HL-60 (cell line): ENCODE data around the gene TUBB.

Experiments
- DNase-seq, 2 experiments: peaks; one replicate each; pipeline ENCODE4 v3.0.0-alpha.2; 2010 to 2020; ENCODE audit warnings: low read depth in 1 of 2, low spot score in 1 of 2
- H3K27ac ChIP-seq: fragments of 250-450 bp; sonication (Bioruptor Pico); replicated peaks from 2 replicates; pipeline ENCODE4 v1.5.1; 2020; ENCODE audit warnings: mild to moderate bottlenecking, moderate library complexity
- H3K27me3 ChIP-seq: fragments of 250-450 bp; sonication (Bioruptor Pico); 2 replicates; pipeline ENCODE4 v1.5.1; 2021; ENCODE audit warnings: mild to moderate bottlenecking, moderate library complexity; ENCODE audit not compliant: insufficient read depth, poor library complexity, severe bottlenecking
- H3K4me3 ChIP-seq: replicated peaks from 2 replicates; pipeline ENCODE4 v1.5.1; 2011; ENCODE audit warnings: mild to moderate bottlenecking, control low read depth, low read length; ENCODE audit not compliant: insufficient read depth
- CTCF ChIP-seq: IDR thresholded peaks from one replicate; pipeline ENCODE4 v1.5.1; 2011; ENCODE audit warnings: low read length, control low read depth, inconsistent platforms; ENCODE audit not compliant: insufficient read depth
- GABPA ChIP-seq: IDR thresholded peaks from 2 replicates; pipeline ENCODE4 v1.6.1; 2012; ENCODE audit warnings: low read depth
- POLR2AphosphoS5 ChIP-seq: IDR thresholded peaks from 2 replicates; pipeline ENCODE4 v1.6.1; 2012; ENCODE audit warnings: low read depth
- REST ChIP-seq: IDR thresholded peaks from 2 replicates; pipeline ENCODE4 v1.6.1; 2012; ENCODE audit warnings: low read depth; ENCODE audit not compliant: insufficient replicate concordance
- SPI1 ChIP-seq: IDR thresholded peaks from 2 replicates; pipeline ENCODE4 v1.6.1; 2012; ENCODE audit warnings: low read depth, mild to moderate bottlenecking, borderline replicate concordance

TUBB gene

GRCh38 chr6:30686009-30686907, 33.9 kb upstream of the TUBB start, which contains the start of gene PPP1R18:
Gene PPP1R18 (minus strand): TSS chr6:30686645. CDS start chr6:30686018, 627 bp downstream.
- Histone ChIP-seq H3K4me3 (peak within 1 kb of the TSS; percentile 60), H3K27me3 (no peaks in the 10 kb centered on the region), H3K27ac (peak within 1 kb of the TSS; percentile 94)
- DNase-seq = peak; percentile 53 to 81
- TF ChIP-seq REST = no peak
- no peak for TF ChIP-seq POLR2AphosphoS5
- TF ChIP-seq SPI1 = peak; percentile 61; the same call in 1 of the 2 replicates
- TF ChIP-seq CTCF = no peak

- DNase-seq = peak; percentile 85 to 99
- peak; percentile 47; the same call in 1 of the 2 replicates for TF ChIP-seq POLR2AphosphoS5
- no peak for TF ChIP-seq CTCF
- TF ChIP-seq REST = no peak
- TF ChIP-seq GABPA = no peak
- TF ChIP-seq SPI1 = peak; percentile 51; the same call in 1 of the 2 replicates
- peak overlapping the region; percentile 94 for H3K27ac ChIP-seq
- H3K27me3 ChIP-seq = no peaks in the 10 kb centered on the region
- peak overlapping the region; percentile 60 for H3K4me3 ChIP-seq
Observed at GRCh38 chr6:30686908-30687658, 33.1 kb upstream of the TUBB start.

GRCh38 chr6:30687659-30688431, 32.3 kb upstream of the TUBB start:
- DNase-seq = no peak
- Histone ChIP-seq H3K27ac (peak overlapping the region; percentile 94), H3K4me3 (peak overlapping the region; percentile 60), H3K27me3 (no peaks in the 10 kb centered on the region)
- TF ChIP-seq REST (no peak), CTCF (no peak), SPI1 (no peak), GABPA (no peak), POLR2AphosphoS5 (no peak)
